Rectal smooth muscle tissue (tissue), 1 donor: ENCODE measurements around the gene KCNJ9.

Source experiments
- H3K27ac ChIP-seq: one replicate; pipeline ENCODE4 v1.7.0; 2013; ENCODE audit warnings: low read depth, low read length, inconsistent platforms
- H3K27me3 ChIP-seq: one replicate; pipeline ENCODE4 v1.7.0; 2013; ENCODE audit warnings: low read length; ENCODE audit not compliant: control insufficient read depth, insufficient read depth
- H3K36me3 ChIP-seq: one replicate; pipeline ENCODE4 v1.7.0; 2013; ENCODE audit warnings: low read length; ENCODE audit not compliant: control insufficient read depth, insufficient read depth
- H3K4me1 ChIP-seq: one replicate; pipeline ENCODE4 v1.7.0; 2013; ENCODE audit warnings: low read length; ENCODE audit not compliant: control insufficient read depth, insufficient read depth
- H3K4me3 ChIP-seq: one replicate; pipeline ENCODE4 v1.7.0; 2013; ENCODE audit warnings: low read length
- H3K9ac ChIP-seq: one replicate; pipeline ENCODE4 v1.7.0; 2013; ENCODE audit warnings: low read length

The KCNJ9 gene

DNA sequence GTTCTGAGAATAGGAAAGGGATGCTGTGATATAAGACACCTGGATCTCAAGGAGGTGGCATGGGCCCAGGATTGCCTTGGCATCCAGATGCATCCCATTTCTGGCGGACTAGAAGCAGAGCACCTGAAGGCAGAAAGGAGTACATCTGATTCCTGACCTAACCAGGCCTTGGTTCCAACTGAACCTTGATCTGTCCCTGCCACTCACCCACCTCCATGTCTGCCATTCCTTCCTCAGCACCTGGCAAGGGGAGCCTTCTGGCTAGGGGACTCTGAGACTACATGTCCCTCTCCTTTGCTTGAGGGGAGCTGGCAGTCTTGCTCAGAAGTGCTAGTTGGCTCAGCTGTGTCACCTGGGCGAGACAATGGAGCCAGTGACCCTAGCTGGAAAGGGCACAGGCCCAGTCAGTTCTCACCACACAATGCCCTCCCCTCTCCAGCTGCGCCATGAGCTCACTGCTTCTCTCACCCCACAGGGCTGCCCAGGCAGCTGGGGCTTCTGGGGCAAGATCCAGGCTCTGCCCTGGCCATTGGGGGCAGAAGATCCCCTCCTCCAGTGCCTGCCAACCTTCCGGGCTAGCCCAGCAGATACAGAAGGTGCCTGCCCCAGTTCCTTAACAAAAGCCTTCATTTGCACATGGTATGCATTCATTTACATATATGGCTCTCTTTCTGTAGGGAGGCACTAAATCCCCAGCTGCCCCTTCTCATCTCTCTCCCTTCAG is 14.2 kb downstream of the KCNJ9 start:
- H3K27ac ChIP-seq = no peak overlapping the region
- peaks cover 11% of the 10 kb centered on the region for H3K4me1 ChIP-seq
- H3K36me3 ChIP-seq = peaks cover 14% of the 10 kb centered on the region
- H3K4me3 ChIP-seq = no peak overlapping the region
- no peaks in the 10 kb centered on the region for H3K27me3 ChIP-seq
- H3K9ac ChIP-seq = no peak overlapping the region

DNA sequence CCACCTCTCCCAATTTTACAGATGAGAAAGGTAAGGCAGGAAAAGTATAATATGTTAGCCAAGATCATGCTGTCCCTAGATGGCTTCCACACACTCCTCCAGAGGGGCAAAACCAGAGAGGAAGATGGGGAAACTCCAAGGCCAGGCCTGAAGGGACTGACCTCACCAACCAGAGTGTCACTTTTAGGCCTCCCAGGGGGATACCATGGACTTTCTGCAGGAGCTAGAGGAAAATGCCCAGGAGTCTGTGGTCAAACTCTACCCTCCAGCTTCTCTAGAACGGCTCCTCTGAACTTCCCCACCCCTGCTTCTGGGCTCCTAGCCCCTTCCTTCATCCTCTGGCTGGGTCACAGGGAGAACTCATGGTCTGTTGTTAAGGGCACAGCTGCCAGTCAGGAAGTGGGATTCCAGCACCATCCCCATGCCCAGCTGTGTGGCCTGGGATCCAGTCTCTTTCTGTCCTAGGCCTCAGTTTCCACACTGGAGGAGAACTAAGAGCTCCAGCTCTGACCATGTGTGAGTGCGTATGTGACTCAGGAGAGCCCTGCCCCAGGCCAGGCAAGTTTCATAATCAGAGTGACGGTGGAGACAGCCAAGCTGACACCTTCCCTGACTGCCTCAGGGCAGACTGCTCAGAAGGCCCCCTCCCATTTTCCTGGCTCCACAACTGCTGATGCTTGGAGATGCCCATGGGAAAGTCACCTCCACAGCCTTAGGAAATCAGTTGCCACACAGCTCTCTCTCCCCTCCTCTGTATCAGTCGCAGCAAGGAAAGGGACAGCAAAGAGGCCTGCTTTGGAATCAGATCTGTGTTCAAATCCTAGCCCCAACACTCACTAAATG is 15.2 kb downstream of the KCNJ9 start:
- H3K27ac ChIP-seq = no peak overlapping the region
- H3K4me1 ChIP-seq = peaks cover 16% of the 10 kb centered on the region
- peaks cover 14% of the 10 kb centered on the region for H3K36me3 ChIP-seq
- H3K4me3 ChIP-seq = peak overlapping the region; percentile 79
- H3K27me3 ChIP-seq = no peaks in the 10 kb centered on the region
- no peak overlapping the region for H3K9ac ChIP-seq

DNA sequence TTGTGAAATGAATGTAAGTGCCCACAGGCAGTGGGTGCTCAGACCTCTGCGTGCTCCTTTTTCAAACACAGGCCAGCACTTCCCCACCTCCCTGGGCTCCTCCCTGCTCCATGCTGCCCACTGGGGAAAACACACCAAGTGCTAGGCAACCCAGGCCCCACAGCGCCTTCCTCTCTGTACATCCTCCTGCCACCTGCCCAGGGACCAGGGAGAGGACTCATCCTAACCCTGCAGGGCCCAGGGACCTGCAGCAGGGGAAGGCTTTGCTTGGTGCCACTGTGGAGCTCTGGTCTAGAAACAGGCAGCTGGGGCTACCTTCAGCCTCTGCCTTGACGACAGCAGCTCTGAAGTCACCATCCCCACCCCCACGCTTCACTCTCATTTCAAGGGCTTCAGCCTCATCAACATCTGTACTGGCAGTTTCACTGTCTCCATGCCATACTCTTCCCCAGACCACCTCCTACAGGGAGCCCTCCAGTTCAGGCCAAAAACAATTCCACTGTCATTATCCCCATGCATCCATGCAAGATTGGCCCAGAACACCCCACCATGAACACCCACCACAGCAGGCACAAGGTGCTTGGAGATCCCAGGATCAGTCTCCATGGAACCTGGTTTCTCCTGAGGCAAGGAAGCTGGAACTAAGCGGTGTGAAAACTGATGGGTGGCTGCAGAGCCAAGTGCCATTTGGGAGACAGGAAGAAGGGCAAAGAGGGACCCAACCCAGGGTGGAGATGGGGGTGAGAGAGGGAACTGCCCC is 16.0 kb downstream of the KCNJ9 start:
- peak overlapping the region; percentile 79 for H3K4me3 ChIP-seq
- no peaks in the 10 kb centered on the region for H3K27me3 ChIP-seq
- peak overlapping the region; percentile 83 for H3K9ac ChIP-seq
- no peak overlapping the region for H3K27ac ChIP-seq
- H3K36me3 ChIP-seq = peaks cover 9% of the 10 kb centered on the region
- H3K4me1 ChIP-seq = peaks cover 24% of the 10 kb centered on the region

DNA sequence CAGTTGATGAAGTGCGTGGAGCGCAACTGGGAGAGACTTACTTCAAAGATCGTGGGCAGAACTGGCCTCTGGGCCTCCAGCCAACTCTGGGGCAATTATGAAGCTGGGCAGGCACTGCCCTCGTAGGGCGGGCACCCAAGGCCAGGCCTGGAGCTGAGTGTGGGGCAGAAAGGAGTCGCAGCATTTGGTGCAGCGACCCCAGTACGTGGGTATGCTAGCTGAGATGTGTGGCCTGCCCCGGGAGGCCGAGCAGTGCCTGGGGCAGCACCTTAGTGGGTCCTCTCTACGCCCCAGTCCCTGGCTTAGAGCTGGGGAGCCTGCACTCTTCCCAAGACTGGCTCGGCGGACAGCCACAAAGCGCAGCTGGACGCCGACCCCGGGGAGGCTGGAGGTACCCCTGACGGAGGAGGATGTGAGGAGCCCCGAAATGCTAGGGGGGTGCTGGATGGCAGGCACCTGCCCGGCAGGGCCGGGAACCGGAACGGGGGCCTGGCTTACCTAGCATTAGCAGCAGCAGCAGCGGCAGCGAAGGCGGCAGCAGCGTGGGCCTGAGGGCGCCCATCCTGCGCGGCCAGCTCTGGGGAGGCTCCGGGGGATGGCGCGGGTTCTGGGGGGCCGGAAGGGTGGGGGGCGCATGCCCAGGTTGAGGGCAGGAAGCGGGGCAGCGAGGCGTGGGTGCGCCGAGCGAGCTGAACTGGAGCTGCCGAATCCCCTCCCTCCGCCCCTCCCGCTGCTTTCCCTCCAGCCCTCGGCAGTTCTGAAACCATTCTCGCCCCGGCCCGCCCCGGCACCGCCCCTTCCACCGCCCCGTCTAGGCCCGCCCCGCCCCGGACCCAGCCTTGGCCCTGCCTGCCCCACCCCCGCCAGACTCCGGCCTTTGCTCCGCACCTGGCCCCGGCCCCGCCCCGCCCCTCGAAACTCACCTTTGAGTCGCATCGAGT is 16.8 kb downstream of the KCNJ9 start, which contains the start of gene IGSF8:
IGSF8 (minus strand) TSS at position 709 of the 941 bp plus-strand sequence; CDS start at position 562, 147 bp downstream.
- Histone ChIP-seq H3K9ac (peak within 1 kb of the TSS; percentile 83), H3K4me3 (peak within 1 kb of the TSS; percentile 79), H3K27me3 (no peaks in the 10 kb centered on the region), H3K27ac (peak within 1 kb of the TSS; percentile 96), H3K36me3 (peaks cover 3% of the 10 kb centered on the region), H3K4me1 (peaks cover 33% of the 10 kb centered on the region)

DNA sequence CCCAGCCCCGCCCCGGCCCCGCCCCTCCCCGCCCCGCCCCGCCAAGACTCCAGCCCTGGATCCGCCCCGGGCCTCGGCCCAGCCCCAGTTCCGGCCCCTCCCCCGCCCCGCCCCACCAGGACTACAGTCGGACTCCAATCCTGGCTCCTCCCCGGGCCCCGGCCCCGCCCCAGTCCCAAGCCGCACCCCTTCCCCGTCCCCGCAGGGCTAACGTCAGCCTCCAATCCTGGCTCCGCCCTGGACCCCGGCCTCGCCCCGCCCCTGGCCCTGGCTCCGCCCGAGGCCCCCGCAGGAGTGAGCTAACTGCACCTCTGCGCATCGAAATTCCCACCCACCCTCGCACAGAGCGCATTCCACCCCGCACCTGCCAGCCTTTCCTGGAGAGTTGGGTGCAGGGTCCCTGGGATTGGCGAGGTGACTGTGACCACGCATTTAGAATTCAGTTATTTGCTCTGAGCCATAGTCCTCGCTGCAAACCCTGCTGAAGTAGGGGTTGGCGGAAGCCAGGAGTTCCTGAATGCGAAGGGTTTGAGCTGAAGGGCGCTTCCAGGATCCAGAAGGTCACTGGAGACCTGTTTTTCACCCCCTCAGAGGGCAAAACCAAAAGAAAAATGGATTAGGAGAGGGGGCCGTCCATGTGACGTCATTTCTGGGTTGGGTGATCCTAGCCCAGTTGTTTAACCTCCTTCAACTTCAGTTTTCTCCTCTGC is 17.7 kb downstream of the KCNJ9 start:
- Histone ChIP-seq H3K36me3 (no peaks in the 10 kb centered on the region), H3K4me3 (peak overlapping the region; percentile 77), H3K4me1 (peaks cover 41% of the 10 kb centered on the region), H3K27ac (peak overlapping the region; percentile 96), H3K9ac (peak overlapping the region; percentile 80), H3K27me3 (no peaks in the 10 kb centered on the region)

DNA sequence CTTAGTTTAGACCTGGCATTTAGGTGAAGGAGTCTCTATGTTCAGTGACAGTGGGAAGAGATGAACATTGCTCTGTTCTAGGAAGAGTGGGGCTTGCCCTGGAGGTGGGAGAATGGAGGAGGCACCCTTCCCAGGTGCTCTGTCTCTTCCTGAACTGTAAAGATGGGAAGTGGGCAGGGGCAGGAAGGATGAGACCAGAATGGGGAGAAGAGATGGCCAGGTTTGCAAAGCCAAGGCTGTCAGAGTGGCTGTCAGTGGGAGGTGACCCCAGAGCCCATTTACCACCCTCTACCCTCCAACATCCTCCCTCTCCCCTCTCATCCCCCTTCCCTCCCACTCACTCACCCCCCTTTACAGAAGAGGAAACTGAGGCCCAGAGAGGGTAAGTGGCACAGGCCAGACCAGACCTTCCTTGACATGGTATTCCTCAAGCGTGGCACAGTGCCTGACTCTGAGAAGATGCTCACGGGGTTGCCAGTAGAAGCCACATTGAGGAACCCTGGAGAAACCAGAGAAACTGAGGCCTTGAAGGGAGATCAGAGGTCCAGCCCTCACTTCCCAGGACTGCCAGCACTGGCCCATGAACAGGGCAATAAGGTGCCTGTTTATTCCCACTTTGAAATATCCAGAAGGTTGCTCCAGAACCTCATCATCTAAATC is 18.5 kb downstream of the KCNJ9 start:
- Histone ChIP-seq H3K4me1 (peaks cover 49% of the 10 kb centered on the region), H3K27me3 (no peaks in the 10 kb centered on the region), H3K36me3 (no peaks in the 10 kb centered on the region), H3K27ac (peak overlapping the region; percentile 96), H3K4me3 (no peak overlapping the region), H3K9ac (no peak overlapping the region)

DNA sequence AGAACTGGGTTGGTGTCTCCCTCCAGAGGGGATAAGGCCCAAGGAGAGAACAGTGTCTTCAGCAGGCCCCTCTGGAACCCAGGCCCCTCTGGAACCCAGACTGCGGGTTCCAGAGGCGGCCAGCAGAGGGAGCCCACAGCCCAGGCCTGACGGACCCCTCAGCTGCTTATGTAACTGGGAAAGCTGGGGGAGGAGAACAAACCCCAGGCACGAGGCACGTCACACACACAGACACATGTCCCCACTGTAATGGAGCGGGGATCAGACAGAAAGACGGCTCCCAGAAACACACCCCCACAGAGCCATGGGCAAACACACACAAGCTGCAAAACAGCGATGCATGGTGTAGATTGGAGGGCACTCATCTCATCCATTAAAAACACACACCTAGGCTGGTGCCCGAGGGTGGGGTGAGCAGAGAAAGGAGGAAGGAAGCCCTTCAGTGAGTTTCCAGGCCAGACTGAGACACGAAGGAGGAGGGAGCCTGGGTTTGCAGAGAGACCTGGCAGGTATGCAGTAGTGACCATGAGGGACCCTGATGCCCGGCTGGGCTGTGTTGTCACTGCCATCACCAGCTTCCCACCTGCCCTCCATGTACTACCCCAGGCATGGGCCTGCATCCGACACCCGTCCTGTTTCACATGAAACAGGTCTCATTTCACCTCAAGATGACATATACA is 19.8 kb downstream of the KCNJ9 start:
- peak overlapping the region; percentile 96 for H3K27ac ChIP-seq
- peak overlapping the region; percentile 17 for H3K4me3 ChIP-seq
- H3K36me3 ChIP-seq = no peaks in the 10 kb centered on the region
- H3K9ac ChIP-seq = no peak overlapping the region
- H3K27me3 ChIP-seq = no peaks in the 10 kb centered on the region
- peaks cover 49% of the 10 kb centered on the region for H3K4me1 ChIP-seq

DNA sequence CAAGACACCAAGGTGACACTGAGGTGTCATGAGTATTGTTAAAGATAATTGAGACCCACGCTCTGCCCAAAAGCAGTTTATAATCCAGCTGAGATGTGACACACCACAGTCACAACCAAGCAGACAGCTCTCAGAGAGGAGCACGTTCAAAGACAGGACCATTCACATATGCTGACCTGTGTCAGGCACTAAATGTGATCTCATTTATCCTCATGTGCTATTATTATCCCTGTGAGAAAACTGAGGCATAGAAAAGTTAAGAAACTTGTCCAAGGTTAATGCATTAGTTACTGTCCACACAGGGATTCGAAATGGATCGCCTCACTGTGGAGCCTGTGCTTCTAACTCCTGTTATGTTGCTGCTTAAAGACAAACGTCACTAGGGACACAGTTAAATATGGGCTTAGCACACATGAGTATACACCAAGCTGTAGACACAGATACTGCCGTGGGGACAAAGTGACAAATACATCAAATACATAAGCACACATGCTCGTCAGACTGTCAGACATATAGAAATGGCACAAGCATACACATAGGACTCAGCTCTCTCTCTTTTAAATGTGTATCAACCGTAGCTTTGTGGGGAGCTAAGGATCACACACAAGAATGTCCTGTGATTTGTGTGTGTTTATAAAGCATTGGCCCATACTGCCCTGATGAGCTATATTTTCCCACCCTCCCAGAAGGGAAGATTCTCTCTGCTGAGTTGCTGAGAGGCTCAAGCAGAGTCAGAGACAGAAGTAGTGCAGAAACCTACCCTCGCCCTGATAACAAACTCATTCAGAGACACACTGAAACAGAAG is 20.6 kb downstream of the KCNJ9 start:
- peak overlapping the region; percentile 89 for H3K27ac ChIP-seq
- H3K4me3 ChIP-seq = peak overlapping the region; percentile 17
- peaks cover 49% of the 10 kb centered on the region for H3K4me1 ChIP-seq
- no peaks in the 10 kb centered on the region for H3K27me3 ChIP-seq
- H3K9ac ChIP-seq = no peak overlapping the region
- no peaks in the 10 kb centered on the region for H3K36me3 ChIP-seq

DNA sequence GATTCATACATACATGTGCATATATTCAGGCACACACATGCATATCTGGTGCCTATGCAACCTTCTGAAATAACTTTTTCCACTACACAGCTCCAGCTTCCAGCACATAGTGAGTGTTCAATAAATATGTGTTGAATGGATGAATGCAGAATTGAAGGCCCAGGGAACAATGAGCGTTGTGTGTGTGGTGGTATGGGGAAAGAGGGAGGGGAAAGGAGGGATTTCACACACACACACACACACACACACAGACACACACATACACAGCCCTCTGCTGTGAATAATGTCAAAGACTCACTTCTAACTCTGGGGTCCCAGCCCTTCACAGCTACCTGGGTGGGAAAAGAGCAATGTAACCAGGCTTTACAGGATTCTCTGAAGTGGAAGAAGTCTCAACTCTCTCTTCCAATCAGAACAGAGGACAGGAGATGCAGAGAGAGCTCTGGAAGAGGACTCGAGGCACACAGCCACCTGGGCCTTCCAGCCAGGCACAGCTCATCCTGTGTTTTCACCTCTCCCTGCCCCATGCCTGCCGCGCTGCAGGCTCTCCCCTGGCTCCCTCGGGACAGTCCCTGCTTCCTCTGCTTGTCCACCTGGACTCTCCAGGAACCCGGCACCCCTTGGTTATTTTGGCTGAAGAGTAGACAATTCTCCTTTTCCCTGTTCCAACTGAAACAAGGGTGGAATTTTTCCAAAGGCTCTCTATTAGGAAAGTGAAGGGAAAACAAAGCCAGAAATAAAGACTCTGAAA is 22.5 kb downstream of the KCNJ9 start:
- H3K9ac ChIP-seq = no peak overlapping the region
- H3K4me1 ChIP-seq = peaks cover 44% of the 10 kb centered on the region
- no peaks in the 10 kb centered on the region for H3K27me3 ChIP-seq
- H3K36me3 ChIP-seq = no peaks in the 10 kb centered on the region
- no peak overlapping the region for H3K4me3 ChIP-seq
- H3K27ac ChIP-seq = peak overlapping the region; percentile 89
